GM19351 (cell line): ENCODE measurements around the gene ALDOB.
"Not testable (repeated sequence)": the region's sequence is repeated elsewhere in the genome, so short reads cannot be mapped to it uniquely, and the experiment has no call there.

Source experiments
- ATAC-seq: cut with Tn5 transposase; IDR thresholded peaks from one replicate; pipeline ENCODE4 v1.9.1; 2021; ENCODE audit warnings: mild to moderate bottlenecking, moderate library complexity; ENCODE audit not compliant: unreplicated experiment

ALDOB gene

GRCh38 chr9:101388507-101388993 lies 47.0 kb downstream of the ALDOB start:
- ATAC-seq: no peak

GRCh38 chr9:101387871-101388506 lies 47.6 kb downstream of the ALDOB start:
- ATAC-seq: peak; percentile 80

GRCh38 chr9:101384873-101385536 lies 50.6 kb downstream of the ALDOB start, which contains the start of gene BAAT:
BAAT (minus strand) TSS chr9:101385006; CDS start chr9:101371404, 13,602 bp downstream.
- not testable (repeated sequence) for ATAC-seq

- ATAC-seq: no peak
Measured at GRCh38 chr9:101383361-101383760, 52.2 kb downstream of the ALDOB start.

GRCh38 chr9:101381833-101382342 lies 53.7 kb downstream of the ALDOB start:
- ATAC-seq: no peak

GRCh38 chr9:101381118-101381517 lies 54.5 kb downstream of the ALDOB start:
- no peak for ATAC-seq

GRCh38 chr9:101380295-101380694 lies 55.3 kb downstream of the ALDOB start:
- ATAC-seq: no peak

GRCh38 chr9:101376111-101376848 lies 59.3 kb downstream of the ALDOB start:
- no peak for ATAC-seq

- ATAC-seq: no peak
Measured at GRCh38 chr9:101375546-101375945, 60.0 kb downstream of the ALDOB start.

- ATAC-seq: no peak
Measured at GRCh38 chr9:101372327-101373118, 63.1 kb downstream of the ALDOB start.

GRCh38 chr9:101371813-101372212 lies 63.8 kb downstream of the ALDOB start:
- ATAC-seq: no peak
